ENCODE measurements around the gene KDM6A. TPM values are rescaled to one million over a fixed set of nuclear protein-coding genes. Genes with fewer than 3 reads are reported as not detected.

Gene KDM6A
- total RNA-seq, 1 experiment from 2014 or later = 45.0 TPM

DNA sequence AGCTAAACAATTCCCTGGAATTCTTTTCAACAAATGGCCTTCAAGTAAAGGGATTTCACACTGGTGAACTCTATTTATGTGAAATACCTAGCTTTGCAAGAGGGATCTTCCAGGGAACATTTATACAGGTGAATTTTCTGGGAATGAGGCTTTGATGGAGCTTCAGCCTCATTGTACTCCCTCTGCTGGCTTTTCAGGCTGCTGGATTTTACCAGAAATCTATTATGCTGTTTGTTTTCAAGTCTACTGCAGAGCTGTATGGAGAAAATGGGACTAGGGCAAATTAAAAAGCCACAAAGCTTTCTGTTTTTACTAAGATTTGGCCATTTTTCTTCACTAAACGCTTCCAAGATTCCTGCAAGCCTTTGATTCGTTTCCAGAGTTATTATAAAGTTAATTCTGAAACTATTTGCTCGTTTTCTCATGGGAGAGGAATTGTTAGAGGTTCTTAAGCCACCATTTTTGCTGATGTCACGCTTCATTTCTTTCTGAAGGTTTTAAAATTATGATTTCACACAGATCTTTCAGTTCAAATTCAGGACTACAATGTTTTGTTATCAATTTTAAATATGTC lies 31.6 kb downstream of the KDM6A start (continued):
- TF ChIP-seq, protein P1, sequence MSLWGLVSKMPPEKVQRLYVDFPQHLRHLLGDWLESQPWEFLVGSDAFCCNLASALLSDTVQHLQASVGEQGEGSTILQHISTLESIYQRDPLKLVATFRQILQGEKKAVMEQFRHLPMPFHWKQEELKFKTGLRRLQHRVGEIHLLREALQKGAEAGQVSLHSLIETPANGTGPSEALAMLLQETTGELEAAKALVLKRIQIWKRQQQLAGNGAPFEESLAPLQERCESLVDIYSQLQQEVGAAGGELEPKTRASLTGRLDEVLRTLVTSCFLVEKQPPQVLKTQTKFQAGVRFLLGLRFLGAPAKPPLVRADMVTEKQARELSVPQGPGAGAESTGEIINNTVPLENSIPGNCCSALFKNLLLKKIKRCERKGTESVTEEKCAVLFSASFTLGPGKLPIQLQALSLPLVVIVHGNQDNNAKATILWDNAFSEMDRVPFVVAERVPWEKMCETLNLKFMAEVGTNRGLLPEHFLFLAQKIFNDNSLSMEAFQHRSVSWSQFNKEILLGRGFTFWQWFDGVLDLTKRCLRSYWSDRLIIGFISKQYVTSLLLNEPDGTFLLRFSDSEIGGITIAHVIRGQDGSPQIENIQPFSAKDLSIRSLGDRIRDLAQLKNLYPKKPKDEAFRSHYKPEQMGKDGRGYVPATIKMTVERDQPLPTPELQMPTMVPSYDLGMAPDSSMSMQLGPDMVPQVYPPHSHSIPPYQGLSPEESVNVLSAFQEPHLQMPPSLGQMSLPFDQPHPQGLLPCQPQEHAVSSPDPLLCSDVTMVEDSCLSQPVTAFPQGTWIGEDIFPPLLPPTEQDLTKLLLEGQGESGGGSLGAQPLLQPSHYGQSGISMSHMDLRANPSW (CRISPR knock-in tag; conservative IDR thresholded peaks at IDR 0.05; ENCODE audit: low read depth) = no peak
- TF ChIP-seq, protein P2, sequence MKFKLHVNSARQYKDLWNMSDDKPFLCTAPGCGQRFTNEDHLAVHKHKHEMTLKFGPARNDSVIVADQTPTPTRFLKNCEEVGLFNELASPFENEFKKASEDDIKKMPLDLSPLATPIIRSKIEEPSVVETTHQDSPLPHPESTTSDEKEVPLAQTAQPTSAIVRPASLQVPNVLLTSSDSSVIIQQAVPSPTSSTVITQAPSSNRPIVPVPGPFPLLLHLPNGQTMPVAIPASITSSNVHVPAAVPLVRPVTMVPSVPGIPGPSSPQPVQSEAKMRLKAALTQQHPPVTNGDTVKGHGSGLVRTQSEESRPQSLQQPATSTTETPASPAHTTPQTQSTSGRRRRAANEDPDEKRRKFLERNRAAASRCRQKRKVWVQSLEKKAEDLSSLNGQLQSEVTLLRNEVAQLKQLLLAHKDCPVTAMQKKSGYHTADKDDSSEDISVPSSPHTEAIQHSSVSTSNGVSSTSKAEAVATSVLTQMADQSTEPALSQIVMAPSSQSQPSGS (CRISPR knock-in tag; IDR thresholded peaks at IDR 0.05; ENCODE audit: borderline replicate concordance, low read depth) = no peak

DNA sequence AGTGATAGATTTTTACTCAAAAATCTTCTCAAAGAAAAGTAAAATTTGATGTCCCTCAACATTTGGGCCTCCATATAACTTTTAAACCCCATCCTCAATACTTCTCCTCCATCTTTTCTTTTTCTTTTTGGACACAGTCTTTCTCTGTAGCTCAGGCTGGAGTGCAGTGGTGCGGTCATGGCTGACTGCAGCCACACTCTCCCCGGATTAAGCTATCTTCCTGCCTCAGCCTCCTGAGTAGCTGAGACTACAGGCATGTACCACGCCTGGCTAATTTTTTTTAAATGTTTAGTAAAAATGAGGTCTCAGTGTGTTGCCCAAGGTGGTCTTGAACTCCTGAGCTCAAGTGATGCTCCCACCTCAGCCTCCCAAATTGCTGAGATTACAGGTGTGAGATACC lies 33.1 kb downstream of the KDM6A start:
- DNase-seq (ENCODE audit: low spot score) (no peak), ATAC-seq (no peak)
- 0 out of 2 replicates have a peak overlapping the region, but pooled peaks have one; percentile 53 for H3K27ac Mint-ChIP-seq
- no peaks in the 10 kb centered on the region for H3K27me3 Mint-ChIP-seq (ENCODE audit: low read depth)
- POLR2A ChIA-PET = no interaction called here
- TF ChIP-seq, protein P2 (CRISPR knock-in tag; IDR thresholded peaks at IDR 0.05; ENCODE audit: borderline replicate concordance, low read depth) = no peak
- TF ChIP-seq, protein P3, sequence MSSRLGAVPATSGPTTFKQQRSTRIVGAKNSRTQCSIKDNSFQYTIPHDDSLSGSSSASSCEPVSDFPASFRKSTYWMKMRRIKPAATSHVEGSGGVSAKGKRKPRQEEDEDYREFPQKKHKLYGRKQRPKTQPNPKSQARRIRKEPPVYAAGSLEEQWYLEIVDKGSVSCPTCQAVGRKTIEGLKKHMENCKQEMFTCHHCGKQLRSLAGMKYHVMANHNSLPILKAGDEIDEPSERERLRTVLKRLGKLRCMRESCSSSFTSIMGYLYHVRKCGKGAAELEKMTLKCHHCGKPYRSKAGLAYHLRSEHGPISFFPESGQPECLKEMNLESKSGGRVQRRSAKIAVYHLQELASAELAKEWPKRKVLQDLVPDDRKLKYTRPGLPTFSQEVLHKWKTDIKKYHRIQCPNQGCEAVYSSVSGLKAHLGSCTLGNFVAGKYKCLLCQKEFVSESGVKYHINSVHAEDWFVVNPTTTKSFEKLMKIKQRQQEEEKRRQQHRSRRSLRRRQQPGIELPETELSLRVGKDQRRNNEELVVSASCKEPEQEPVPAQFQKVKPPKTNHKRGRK (CRISPR knock-in tag; IDR thresholded peaks at IDR 0.05; ENCODE audit: borderline replicate concordance) = no peak
- TF ChIP-seq, protein P4, sequence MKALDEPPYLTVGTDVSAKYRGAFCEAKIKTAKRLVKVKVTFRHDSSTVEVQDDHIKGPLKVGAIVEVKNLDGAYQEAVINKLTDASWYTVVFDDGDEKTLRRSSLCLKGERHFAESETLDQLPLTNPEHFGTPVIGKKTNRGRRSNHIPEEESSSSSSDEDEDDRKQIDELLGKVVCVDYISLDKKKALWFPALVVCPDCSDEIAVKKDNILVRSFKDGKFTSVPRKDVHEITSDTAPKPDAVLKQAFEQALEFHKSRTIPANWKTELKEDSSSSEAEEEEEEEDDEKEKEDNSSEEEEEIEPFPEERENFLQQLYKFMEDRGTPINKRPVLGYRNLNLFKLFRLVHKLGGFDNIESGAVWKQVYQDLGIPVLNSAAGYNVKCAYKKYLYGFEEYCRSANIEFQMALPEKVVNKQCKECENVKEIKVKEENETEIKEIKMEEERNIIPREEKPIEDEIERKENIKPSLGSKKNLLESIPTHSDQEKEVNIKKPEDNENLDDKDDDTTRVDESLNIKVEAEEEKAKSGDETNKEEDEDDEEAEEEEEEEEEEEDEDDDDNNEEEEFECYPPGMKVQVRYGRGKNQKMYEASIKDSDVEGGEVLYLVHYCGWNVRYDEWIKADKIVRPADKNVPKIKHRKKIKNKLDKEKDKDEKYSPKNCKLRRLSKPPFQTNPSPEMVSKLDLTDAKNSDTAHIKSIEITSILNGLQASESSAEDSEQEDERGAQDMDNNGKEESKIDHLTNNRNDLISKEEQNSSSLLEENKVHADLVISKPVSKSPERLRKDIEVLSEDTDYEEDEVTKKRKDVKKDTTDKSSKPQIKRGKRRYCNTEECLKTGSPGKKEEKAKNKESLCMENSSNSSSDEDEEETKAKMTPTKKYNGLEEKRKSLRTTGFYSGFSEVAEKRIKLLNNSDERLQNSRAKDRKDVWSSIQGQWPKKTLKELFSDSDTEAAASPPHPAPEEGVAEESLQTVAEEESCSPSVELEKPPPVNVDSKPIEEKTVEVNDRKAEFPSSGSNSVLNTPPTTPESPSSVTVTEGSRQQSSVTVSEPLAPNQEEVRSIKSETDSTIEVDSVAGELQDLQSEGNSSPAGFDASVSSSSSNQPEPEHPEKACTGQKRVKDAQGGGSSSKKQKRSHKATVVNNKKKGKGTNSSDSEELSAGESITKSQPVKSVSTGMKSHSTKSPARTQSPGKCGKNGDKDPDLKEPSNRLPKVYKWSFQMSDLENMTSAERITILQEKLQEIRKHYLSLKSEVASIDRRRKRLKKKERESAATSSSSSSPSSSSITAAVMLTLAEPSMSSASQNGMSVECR (CRISPR knock-in tag; IDR thresholded peaks at IDR 0.05; ENCODE audit: borderline replicate concordance) = no peak
- TF ChIP-seq, protein P5, sequence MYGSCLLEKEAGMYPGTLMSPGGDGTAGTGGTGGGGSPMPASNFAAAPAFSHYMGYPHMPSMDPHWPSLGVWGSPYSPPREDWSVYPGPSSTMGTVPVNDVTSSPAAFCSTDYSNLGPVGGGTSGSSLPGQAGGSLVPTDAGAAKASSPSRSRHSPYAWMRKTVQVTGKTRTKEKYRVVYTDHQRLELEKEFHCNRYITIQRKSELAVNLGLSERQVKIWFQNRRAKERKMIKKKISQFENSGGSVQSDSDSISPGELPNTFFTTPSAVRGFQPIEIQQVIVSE (CRISPR knock-in tag; IDR thresholded peaks at IDR 0.05; ENCODE audit: borderline replicate concordance) = no peak
- TF ChIP-seq, protein P6, sequence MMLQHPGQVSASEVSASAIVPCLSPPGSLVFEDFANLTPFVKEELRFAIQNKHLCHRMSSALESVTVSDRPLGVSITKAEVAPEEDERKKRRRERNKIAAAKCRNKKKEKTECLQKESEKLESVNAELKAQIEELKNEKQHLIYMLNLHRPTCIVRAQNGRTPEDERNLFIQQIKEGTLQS (CRISPR knock-in tag; conservative IDR thresholded peaks at IDR 0.05) = no peak
- TF ChIP-seq, protein P7, sequence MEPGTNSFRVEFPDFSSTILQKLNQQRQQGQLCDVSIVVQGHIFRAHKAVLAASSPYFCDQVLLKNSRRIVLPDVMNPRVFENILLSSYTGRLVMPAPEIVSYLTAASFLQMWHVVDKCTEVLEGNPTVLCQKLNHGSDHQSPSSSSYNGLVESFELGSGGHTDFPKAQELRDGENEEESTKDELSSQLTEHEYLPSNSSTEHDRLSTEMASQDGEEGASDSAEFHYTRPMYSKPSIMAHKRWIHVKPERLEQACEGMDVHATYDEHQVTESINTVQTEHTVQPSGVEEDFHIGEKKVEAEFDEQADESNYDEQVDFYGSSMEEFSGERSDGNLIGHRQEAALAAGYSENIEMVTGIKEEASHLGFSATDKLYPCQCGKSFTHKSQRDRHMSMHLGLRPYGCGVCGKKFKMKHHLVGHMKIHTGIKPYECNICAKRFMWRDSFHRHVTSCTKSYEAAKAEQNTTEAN (CRISPR knock-in tag; IDR thresholded peaks at IDR 0.05) = no peak
- TF ChIP-seq, protein P8, sequence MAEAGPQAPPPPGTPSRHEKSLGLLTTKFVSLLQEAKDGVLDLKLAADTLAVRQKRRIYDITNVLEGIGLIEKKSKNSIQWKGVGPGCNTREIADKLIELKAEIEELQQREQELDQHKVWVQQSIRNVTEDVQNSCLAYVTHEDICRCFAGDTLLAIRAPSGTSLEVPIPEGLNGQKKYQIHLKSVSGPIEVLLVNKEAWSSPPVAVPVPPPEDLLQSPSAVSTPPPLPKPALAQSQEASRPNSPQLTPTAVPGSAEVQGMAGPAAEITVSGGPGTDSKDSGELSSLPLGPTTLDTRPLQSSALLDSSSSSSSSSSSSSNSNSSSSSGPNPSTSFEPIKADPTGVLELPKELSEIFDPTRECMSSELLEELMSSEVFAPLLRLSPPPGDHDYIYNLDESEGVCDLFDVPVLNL (CRISPR knock-in tag; IDR thresholded peaks at IDR 0.05; ENCODE audit: borderline replicate concordance, low read depth) = no peak
- TF ChIP-seq FOXK1 (CRISPR knock-in tag; IDR thresholded peaks at IDR 0.05) (no peak), ATF1 (CRISPR knock-in tag; IDR thresholded peaks at IDR 0.05) (no peak), TEAD4 (CRISPR knock-in tag; IDR thresholded peaks at IDR 0.05) (no peak), ZNF263 (CRISPR knock-in tag; IDR thresholded peaks at IDR 0.05; ENCODE audit: low read depth) (no peak)
- peaks cover 11% of the 10 kb centered on the region for H3K36me3 Mint-ChIP-seq
- no peak overlapping the region for H3K4me3 Mint-ChIP-seq
- H3K9me3 Mint-ChIP-seq = peaks cover 10% of the 10 kb centered on the region
- peaks cover 41% of the 10 kb centered on the region for H3K4me1 Mint-ChIP-seq
- CTCF ChIA-PET = no interaction called here

Data from WTC11 (cell line).